B cell (primary cell): Measurements from ENCODE around the gene CCDC187.

Source experiments
- CTCF ChIP-seq: fragments of 200-600 bp; IDR thresholded peaks from one replicate; pipeline ENCODE4 v1.8.0; 2022; ENCODE audit warnings: antibody characterized with exemption, mild to moderate bottlenecking
- EZH2 ChIP-seq: IDR thresholded peaks from 2 replicates; pipeline ENCODE4 v1.6.1; 2012; ENCODE audit warnings: borderline replicate concordance, low read depth, mild to moderate bottlenecking, moderate library complexity, low read length; ENCODE audit not compliant: insufficient read depth, poor library complexity, severe bottlenecking

GRCh38 chr9:136205707-136205992 is 98.2 kb downstream of the CCDC187 start:
- TF ChIP-seq CTCF: no peak
- TF ChIP-seq EZH2: no peak
